Fibroblast of the aortic adventitia (primary cell): ENCODE data around the gene MED29. TPM values are rescaled to one million over a fixed set of nuclear protein-coding genes. Genes with fewer than 3 reads are reported as not detected.

Source experiments
- DNase-seq: peaks from one replicate; pipeline ENCODE4 v3.0.0-alpha.2; 2010; ENCODE audit warnings: low read depth
- H3K4me3 ChIP-seq: 2 replicates; pipeline ENCODE4 v1.5.1; 2011; ENCODE audit warnings: low read depth, mild to moderate bottlenecking, control low read depth, low read length, moderate library complexity
- CTCF ChIP-seq: IDR thresholded peaks from 2 replicates; pipeline ENCODE4 v1.5.1; 2011; ENCODE audit warnings: mild to moderate bottlenecking, low read length, control low read depth, inconsistent platforms; ENCODE audit not compliant: insufficient read depth
- total RNA-seq: library from RNA; depleted of rRNA; stranded (reverse); fragments of >200 nt; gene quantifications from 2 replicates; pipeline ENCODE4 v1.2.3, GENCODE V29; 2012; ENCODE audit warnings: low replicate concordance

The MED29 gene
- total RNA-seq, 1 donor = 25.7 TPM

GRCh38 chr19:39356647-39357046, 34.5 kb upstream of the MED29 start:
- no peak overlapping the region for H3K4me3 ChIP-seq
- TF ChIP-seq CTCF = no peak
- no peak for DNase-seq

GRCh38 chr19:39359026-39359425, 32.2 kb upstream of the MED29 start:
- no peak overlapping the region for H3K4me3 ChIP-seq
- no peak for TF ChIP-seq CTCF
- no peak for DNase-seq

GRCh38 chr19:39360599-39360998, 30.6 kb upstream of the MED29 start:
- no peak for TF ChIP-seq CTCF

GRCh38 chr19:39362682-39363657, 28.2 kb upstream of the MED29 start:
- H3K4me3 ChIP-seq = no peak overlapping the region
- DNase-seq = peak; percentile 83
- TF ChIP-seq CTCF = no peak

More at GRCh38 chr19:39360599-39360998, 30.6 kb upstream of the MED29 start:
- no peak overlapping the region for H3K4me3 ChIP-seq
- peak; percentile 29 for DNase-seq

GRCh38 chr19:39363901-39364457, 27.2 kb upstream of the MED29 start:
- peak; percentile 78 for DNase-seq
- TF ChIP-seq CTCF = no peak
- no peak overlapping the region for H3K4me3 ChIP-seq

- DNase-seq = no peak
- no peak overlapping the region for H3K4me3 ChIP-seq
- TF ChIP-seq CTCF = no peak
These were observed 25.6 kb upstream of the MED29 start for GRCh38 chr19:39365531-39365930.
